ENCODE results near the gene PLEKHA7. TPM values are rescaled to one million over a fixed set of nuclear protein-coding genes. Genes with fewer than 3 reads are reported as not detected.

PLEKHA7 gene
- total RNA-seq, 1 experiment from 2014 or later = 18.4 TPM

GRCh38 chr11:16960250-16960649, 54.0 kb downstream of the PLEKHA7 start:
- POLR2A ChIA-PET (ENCODE audit: unreplicated experiment) = no interaction called here
- Histone ChIP-seq H4K20me1 (ENCODE audit: low read length) (no peaks in the 10 kb centered on the region), H3K27ac (ENCODE audit: low read length) (no peak overlapping the region), H3K79me2 (ENCODE audit: low read length) (0 out of 2 replicates have a peak, but pooled peaks cover 3% of the 10 kb centered on the region), H3K9me3 (ENCODE audit: low read length) (no peaks in the 10 kb centered on the region), H3K4me3 (ENCODE audit: low read length) (no peak overlapping the region), H2AFZ (ENCODE audit: low read length) (no peak overlapping the region), H3K9me2 (replicated peaks; ENCODE audit: low read length) (no peaks in the 10 kb centered on the region), H3K4me2 (ENCODE audit: low read length) (no peak overlapping the region), H3F3A (ENCODE audit: low read length, unreplicated experiment) (no peaks in the 10 kb centered on the region), H3K4me1 (ENCODE audit: insufficient read depth, low read length) (peaks cover 32% of the 10 kb centered on the region), H3K27me3 (ENCODE audit: low read length) (no peaks in the 10 kb centered on the region), H3K36me3 (ENCODE audit: low read depth, low read length) (no peaks in the 10 kb centered on the region), H3K9ac (ENCODE audit: low read length) (no peak overlapping the region)
- ATAC-seq (no peak), DNase-seq (no peak)
- intact Hi-C loops (cut with micrococcal nuclease) = no loop called here
- CTCF ChIA-PET = no interaction called here
- TF ChIP-seq EZH2 (IDR thresholded peaks at IDR 0.05; ENCODE audit: low read length, unreplicated experiment) = no peak
- TF ChIP-seq EZH2phosphoT487 (IDR thresholded peaks at IDR 0.05; ENCODE audit: borderline replicate concordance, low read length) = no peak
- no peak for TF ChIP-seq CTCF (conservative IDR thresholded peaks at IDR 0.05; ENCODE audit: low read depth, low read length)
- BruUV-seq (replicated peaks) = no TSS peak

- intact Hi-C loops (cut with micrococcal nuclease) = no loop called here
- no peaks in the 10 kb centered on the region for H3K36me3 ChIP-seq (ENCODE audit: low read depth, low read length)
- H3K9ac ChIP-seq (ENCODE audit: low read length) = no peak overlapping the region
- BruUV-seq (replicated peaks) = no TSS peak
- no peak for DNase-seq
- no peaks in the 10 kb centered on the region for H3K9me3 ChIP-seq (ENCODE audit: low read length)
- H3K4me2 ChIP-seq (ENCODE audit: low read length) = no peak overlapping the region
- ChIA-PET CTCF (no interaction called here), POLR2A (ENCODE audit: unreplicated experiment) (no interaction called here)
- TF ChIP-seq CTCF (conservative IDR thresholded peaks at IDR 0.05; ENCODE audit: low read depth, low read length) (no peak), EZH2phosphoT487 (IDR thresholded peaks at IDR 0.05; ENCODE audit: borderline replicate concordance, low read length) (no peak), EZH2 (IDR thresholded peaks at IDR 0.05; ENCODE audit: low read length, unreplicated experiment) (no peak)
- no peaks in the 10 kb centered on the region for H3F3A ChIP-seq (ENCODE audit: low read length, unreplicated experiment)
- ATAC-seq = no peak
- no peak overlapping the region for H2AFZ ChIP-seq (ENCODE audit: low read length)
- peaks cover 32% of the 10 kb centered on the region for H3K4me1 ChIP-seq (ENCODE audit: insufficient read depth, low read length)
- H3K9me2 ChIP-seq (replicated peaks; ENCODE audit: low read length) = no peaks in the 10 kb centered on the region
- H3K4me3 ChIP-seq (ENCODE audit: low read length) = no peak overlapping the region
- H4K20me1 ChIP-seq (ENCODE audit: low read length) = no peaks in the 10 kb centered on the region
- H3K79me2 ChIP-seq (ENCODE audit: low read length) = 0 out of 2 replicates have a peak, but pooled peaks cover 3% of the 10 kb centered on the region
- H3K27me3 ChIP-seq (ENCODE audit: low read length) = no peaks in the 10 kb centered on the region
- H3K27ac ChIP-seq (ENCODE audit: low read length) = no peak overlapping the region
Observed at GRCh38 chr11:16959602-16960001, 54.6 kb downstream of the PLEKHA7 start.

GRCh38 chr11:16958833-16959232, 55.4 kb downstream of the PLEKHA7 start:
- no peak for DNase-seq
- Histone ChIP-seq H3K27ac (ENCODE audit: low read length) (no peak overlapping the region), H3K9me2 (replicated peaks; ENCODE audit: low read length) (no peaks in the 10 kb centered on the region), H3K36me3 (ENCODE audit: low read depth, low read length) (no peaks in the 10 kb centered on the region), H3F3A (ENCODE audit: low read length, unreplicated experiment) (no peaks in the 10 kb centered on the region), H3K27me3 (ENCODE audit: low read length) (no peaks in the 10 kb centered on the region), H2AFZ (ENCODE audit: low read length) (no peak overlapping the region), H3K9me3 (ENCODE audit: low read length) (no peaks in the 10 kb centered on the region), H4K20me1 (ENCODE audit: low read length) (no peaks in the 10 kb centered on the region), H3K4me3 (ENCODE audit: low read length) (no peak overlapping the region), H3K79me2 (ENCODE audit: low read length) (0 out of 2 replicates have a peak, but pooled peaks cover 3% of the 10 kb centered on the region), H3K9ac (ENCODE audit: low read length) (no peak overlapping the region), H3K4me2 (ENCODE audit: low read length) (no peak overlapping the region), H3K4me1 (ENCODE audit: insufficient read depth, low read length) (peaks cover 38% of the 10 kb centered on the region)
- CTCF ChIA-PET = no interaction called here
- ATAC-seq = no peak
- TF ChIP-seq CTCF (conservative IDR thresholded peaks at IDR 0.05; ENCODE audit: low read depth, low read length) = no peak
- TF ChIP-seq EZH2 (IDR thresholded peaks at IDR 0.05; ENCODE audit: low read length, unreplicated experiment) = no peak
- no peak for TF ChIP-seq EZH2phosphoT487 (IDR thresholded peaks at IDR 0.05; ENCODE audit: borderline replicate concordance, low read length)
- BruUV-seq (replicated peaks) = no TSS peak
- intact Hi-C loops (cut with micrococcal nuclease) = no loop called here
- POLR2A ChIA-PET (ENCODE audit: unreplicated experiment) = no interaction called here

All from PC-3 (cell line).